Duodenal mucosa (tissue), 2 donors: ENCODE results near the gene VCX2.
"Not testable (repeated sequence)": the region's sequence is repeated elsewhere in the genome, so short reads cannot be mapped to it uniquely, and the experiment has no call there.

Experiments used
- H3K27ac ChIP-seq: one replicate; pipeline ENCODE4 v1.7.0; 2013; ENCODE audit warnings: low read depth, low read length
- H3K27me3 ChIP-seq, 2 donors: one replicate each; pipeline ENCODE4 v1.7.0; 2013; ENCODE audit warnings: low read length in 2 of 2, control low read depth in 1 of 2; ENCODE audit not compliant: insufficient read depth in 2 of 2, control insufficient read depth in 1 of 2
- H3K36me3 ChIP-seq, 2 donors: one replicate each; pipeline ENCODE4 v1.7.0; 2013; ENCODE audit warnings: low read length in 2 of 2, control low read depth in 1 of 2; ENCODE audit not compliant: insufficient read depth in 2 of 2, control insufficient read depth in 1 of 2
- H3K4me1 ChIP-seq, 2 donors: one replicate each; pipeline ENCODE4 v1.7.0; 2013; ENCODE audit warnings: low read length in 2 of 2, control low read depth in 1 of 2; ENCODE audit not compliant: insufficient read depth in 2 of 2, control insufficient read depth in 1 of 2
- H3K4me3 ChIP-seq, 2 donors: one replicate each; pipeline ENCODE4 v1.7.0; 2013; ENCODE audit warnings: low read length in 2 of 2, low read depth in 1 of 2
- H3K9ac ChIP-seq, 2 donors: one replicate each; pipeline ENCODE4 v1.7.0; 2013; ENCODE audit warnings: low read length in 2 of 2, low read depth in 1 of 2
- H3K9me3 ChIP-seq, 2 donors: one replicate each; pipeline ENCODE4 v1.7.0; 2013; ENCODE audit warnings: low read length in 2 of 2, control low read depth in 1 of 2; ENCODE audit not compliant: control insufficient read depth in 1 of 2

VCX2 gene

GRCh38 chrX:8126092-8126491, 45.0 kb downstream of the VCX2 start:
- no peaks in the 10 kb centered on the region for H3K27me3 ChIP-seq
- H3K4me1 ChIP-seq, result no peaks in the 10 kb centered on the region
- no peaks in the 10 kb centered on the region for H3K36me3 ChIP-seq
- no peak overlapping the region for H3K4me3 ChIP-seq
- H3K9ac ChIP-seq, result no peak overlapping the region
- H3K27ac ChIP-seq, result no peak overlapping the region
- H3K9me3 ChIP-seq, result no peaks in the 10 kb centered on the region

GRCh38 chrX:8125566-8125965, 45.5 kb downstream of the VCX2 start:
- no peaks in the 10 kb centered on the region for H3K27me3 ChIP-seq

GRCh38 chrX:8122538-8122937, 48.5 kb downstream of the VCX2 start:
- Histone ChIP-seq H3K9ac (no peak overlapping the region), H3K27me3 (no peaks in the 10 kb centered on the region), H3K9me3 (no peaks in the 10 kb centered on the region), H3K4me3 (no peak overlapping the region), H3K4me1 (no peaks in the 10 kb centered on the region), H3K27ac (no peak overlapping the region), H3K36me3 (no peaks in the 10 kb centered on the region)

More at GRCh38 chrX:8125566-8125965, 45.5 kb downstream of the VCX2 start:
- Histone ChIP-seq H3K9ac (no peak overlapping the region), H3K36me3 (no peaks in the 10 kb centered on the region), H3K9me3 (no peaks in the 10 kb centered on the region), H3K4me3 (no peak overlapping the region), H3K4me1 (no peaks in the 10 kb centered on the region), H3K27ac (no peak overlapping the region)

GRCh38 chrX:8121391-8121790, 49.7 kb downstream of the VCX2 start:
- H3K4me1 ChIP-seq, H3K27me3 ChIP-seq, H3K9me3 ChIP-seq, H3K36me3 ChIP-seq, H3K9ac ChIP-seq, H3K4me3 ChIP-seq, H3K27ac ChIP-seq: not testable (repeated sequence)
